ENCODE results near the gene P3H3.
A peak's percentile ranks its signal among the peaks of the same experiment; 100 is the strongest.
"Not testable (repeated sequence)": the region's sequence is repeated elsewhere in the genome, so short reads cannot be mapped to it uniquely, and the experiment has no call there.

P3H3 gene

DNA sequence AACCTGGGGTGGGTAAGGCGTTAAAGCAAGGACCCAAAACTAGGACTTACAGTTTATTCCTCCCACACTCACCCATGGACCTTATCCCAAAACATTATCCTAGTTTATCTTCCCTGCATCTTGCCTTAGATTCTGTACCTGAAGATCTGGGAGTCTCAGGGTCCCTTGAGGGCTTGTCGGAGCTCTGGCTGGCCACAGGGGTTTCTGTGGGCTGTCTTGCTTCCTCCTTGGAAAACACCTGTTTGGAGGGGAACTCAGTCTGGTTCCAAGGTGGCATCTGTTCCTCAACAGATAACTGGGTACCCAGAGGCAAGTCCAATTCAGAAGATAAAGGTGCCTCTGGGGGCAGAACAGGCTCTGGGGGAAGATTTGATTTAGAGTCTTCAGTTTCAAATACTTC lies 21.2 kb downstream of the P3H3 start:
- DNase-seq, result no peak

DNA sequence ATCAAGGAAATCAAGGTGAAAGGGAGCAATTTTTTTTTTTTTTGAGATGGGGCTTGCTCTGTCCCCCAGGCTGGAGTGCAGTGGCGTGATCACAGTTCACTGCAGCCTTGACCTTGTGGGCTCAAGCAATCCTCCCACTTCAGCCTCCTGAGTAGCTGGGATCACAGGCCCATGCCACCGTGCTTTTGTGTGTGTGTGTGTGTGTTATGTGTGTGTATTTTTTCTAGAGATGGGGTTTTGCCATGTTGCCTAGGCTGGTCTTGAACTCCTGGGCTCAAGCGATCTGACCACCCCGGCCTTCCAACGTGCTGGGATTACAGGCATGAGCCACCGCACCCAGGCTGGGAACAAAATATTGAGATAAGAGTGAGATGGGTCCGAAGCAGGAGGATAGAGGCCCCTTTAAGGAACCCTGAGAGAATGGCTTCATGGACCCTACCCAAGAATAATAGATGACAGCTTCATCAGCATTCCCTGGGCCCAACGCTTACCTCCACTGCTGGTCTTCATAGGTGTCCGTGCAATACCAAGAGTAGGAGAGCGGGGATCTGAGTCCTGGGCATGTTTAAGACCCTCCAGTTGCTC lies 21.9 kb downstream of the P3H3 start:
- no peak for DNase-seq

DNA sequence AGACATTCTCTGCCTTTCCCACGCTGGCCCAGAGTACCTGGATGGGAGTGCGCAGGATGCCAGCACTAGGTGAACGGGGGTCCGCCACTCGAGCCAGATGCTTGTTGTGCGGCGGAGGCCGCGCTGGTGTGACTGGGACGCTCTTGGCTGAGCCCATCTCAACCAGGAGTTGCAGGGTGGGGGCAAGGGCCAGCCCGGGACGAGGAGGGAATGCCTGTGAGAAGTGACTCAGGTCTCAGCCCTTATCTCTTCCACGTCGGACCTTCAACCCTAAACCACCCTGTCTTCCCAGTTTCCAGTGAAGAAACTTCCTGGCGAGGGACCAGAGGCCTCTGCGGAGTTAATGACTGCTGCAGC lies 22.6 kb downstream of the P3H3 start:
- no peak for DNase-seq

DNA sequence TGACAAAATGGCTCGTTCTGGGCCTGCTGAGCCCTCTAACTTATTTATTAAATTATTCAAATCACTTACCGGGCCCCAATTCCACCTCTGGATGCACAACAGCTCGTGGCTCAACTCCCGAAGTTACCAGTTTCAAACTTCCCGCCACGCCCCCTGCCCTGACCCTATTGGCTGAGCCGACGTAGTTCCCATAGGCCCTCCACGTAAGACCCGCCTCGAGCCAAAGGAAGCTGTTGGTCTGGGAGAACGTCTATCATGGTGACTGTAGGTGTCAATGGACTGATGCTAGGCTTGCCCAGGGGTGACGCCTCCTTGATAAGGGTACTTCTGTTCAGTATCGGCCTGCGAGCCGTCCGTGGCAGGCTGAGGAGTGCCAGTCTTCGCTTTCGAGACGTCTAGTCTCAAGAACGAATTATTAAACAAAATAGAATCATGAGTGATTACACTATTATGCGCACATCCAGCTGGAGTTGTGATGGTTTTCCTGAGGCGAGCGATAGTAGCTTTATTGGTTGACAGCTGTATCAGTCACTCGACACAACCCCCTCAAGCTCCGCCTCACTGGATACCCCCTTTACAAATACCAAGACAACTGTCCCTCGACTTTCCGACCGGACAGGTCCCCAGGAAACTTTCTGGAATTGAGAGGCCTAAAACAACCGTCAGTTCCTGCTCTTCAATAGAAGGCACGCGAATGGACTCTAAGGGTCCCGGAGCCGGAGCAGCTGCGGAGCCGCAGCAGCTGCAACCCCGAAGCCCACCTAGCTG lies 23.1 kb downstream of the P3H3 start, which contains the start of gene CDCA3:
CDCA3 (minus strand) TSS at position 134 of the 768 bp plus-strand sequence. CDS start 334 bp downstream, outside the sequence.
- DNase-seq, result peak; percentile 99

DNA sequence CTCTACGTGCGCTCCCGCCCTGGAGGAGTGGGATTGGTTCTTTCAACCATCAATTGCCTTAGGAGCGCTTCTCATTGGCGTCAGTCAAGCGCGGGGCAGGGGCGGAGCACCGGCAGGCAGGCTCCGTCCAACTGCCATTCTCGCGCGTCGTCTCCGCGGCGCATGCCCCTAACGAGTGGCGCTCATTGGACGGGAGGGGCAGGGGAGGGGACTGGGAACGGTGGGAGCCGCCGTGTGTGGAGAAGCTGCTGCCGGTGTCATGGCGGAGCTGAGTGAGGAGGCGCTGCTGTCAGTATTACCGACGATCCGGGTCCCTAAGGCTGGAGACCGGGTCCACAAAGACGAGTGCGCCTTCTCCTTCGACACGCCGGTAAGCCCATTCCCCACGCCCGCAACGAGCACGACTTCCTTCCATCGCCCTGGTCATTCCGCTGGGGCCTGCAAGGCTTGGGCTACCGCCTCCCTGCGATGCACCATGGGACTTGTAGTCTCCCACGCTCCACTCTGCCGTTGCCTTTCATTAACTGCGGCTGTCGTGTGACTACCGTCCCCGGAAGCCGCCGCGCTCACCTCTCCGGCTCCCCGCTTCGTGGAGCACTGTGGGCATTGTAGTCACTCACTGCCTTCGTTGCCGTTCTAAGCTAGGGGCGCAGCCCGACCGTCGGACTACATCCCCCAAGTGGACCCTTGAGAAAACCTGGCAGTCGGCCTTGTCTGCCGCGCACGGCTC lies 23.9 kb downstream of the P3H3 start, which contains the start of gene USP5:
USP5 (plus strand) TSS at position 230 of the 730 bp plus-strand sequence; CDS start at position 260, 30 bp downstream.
- peak; percentile 100 for DNase-seq

DNA sequence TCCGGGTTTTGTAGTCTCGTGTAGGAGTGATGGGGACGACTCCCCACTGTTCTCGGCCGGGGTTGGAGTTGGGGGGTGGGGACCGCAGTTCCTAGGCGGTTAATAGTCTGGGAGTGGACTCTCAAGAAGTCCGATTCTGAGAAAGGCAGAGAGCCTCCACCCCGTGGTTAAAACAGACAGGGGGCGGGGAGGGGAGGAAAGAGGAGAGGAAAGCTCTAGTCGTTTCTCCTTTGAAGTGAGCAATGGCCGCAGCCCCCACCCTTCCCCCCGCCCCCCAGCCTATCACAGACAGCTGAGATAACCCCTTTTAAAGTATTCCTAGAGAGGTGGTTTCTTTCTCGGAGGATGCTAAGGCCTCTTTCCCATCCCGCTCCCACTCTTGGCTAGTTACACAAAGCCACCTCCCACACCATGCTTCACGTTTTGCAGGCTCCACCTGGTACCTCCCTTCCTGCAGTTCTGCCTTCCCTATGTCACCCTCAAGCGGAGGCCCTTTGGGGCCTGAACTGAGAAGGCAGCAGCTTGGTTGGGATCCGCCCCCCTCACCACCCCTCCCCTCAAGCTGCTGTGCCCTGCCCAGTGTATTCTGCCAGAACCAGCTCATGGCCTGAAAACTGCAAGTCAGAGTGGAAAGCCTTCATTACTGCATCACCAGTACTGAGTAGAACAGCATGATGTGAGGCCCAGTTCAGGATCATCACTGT lies 24.6 kb downstream of the P3H3 start:
- DNase-seq, result peak; percentile 22

DNA sequence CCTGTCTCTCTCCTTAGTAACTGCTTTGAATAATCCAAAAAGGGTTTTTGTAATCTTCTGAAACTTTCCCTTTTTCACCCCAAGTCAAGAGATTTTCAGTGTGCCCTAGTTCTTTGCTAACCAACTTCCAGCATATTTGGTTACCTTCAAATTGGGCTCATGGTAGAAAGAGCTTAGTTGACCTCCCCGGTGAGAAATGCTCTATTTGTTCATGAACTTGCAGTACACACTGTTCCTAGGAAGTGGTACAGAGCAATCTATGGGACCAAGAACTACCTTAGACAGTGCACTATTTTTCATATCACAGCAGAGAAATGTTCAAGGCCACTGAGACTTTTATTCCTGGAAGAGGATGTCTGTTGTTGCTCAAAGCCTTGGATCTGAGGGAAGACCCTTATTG lies 25.4 kb downstream of the P3H3 start:
- no peak for DNase-seq

DNA sequence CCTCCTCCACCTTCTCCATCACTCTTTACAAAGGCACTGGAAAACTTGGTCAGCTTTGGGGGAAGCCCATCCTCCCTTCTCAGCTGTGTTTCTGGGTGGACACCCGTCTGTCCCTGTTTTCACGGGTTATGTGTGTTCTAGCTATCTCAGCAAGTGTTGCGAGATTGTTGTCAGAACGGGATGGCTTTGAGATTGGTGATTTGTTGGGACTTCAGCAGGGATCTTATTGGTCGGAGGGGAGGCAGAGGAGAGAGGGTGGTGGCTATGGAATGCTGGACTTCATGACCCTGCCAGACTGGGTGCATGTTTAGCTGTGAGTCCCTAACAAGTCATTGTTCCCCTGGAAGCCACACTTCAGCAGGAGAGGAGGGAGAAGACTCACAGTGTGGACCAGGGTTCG lies 25.8 kb downstream of the P3H3 start:
- DNase-seq, result no peak

DNA sequence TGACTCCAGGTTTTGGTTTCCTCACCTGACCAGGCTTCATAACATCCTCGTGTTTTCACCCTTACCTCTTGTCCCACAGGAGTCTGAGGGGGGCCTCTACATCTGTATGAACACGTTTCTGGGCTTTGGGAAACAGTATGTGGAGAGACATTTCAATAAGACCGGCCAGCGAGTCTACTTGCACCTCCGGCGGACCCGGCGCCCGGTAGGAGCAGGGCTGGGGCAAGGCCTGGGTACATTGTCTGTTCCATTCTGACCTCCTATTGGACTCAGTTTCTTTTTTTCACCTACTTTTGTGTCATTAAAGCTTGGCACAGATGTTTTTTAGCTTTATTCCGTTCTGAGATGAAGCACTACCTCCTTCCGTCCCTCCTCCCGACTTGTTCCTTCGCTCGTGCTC lies 27.1 kb downstream of the P3H3 start:
- DNase-seq, result no peak

DNA sequence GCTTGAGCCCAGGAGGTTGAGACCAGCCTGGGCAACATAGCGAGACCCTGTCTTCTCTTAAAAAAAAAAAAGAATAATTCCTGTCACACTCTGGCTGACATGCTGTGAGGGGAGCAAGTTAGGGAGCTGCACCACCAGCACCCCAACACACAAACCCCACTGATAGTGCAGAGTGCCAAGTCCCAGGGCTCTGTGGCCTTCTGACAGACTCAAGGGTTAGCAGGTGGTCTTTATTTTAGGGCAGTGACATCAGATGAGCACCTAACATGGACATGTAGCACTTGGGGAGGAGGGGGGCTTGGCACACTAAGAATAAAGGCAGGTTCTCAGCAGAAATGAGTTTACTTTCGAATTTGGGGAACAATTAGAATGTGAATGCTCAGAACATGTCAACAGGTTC lies 30.6 kb downstream of the P3H3 start:
- no peak for DNase-seq

DNA sequence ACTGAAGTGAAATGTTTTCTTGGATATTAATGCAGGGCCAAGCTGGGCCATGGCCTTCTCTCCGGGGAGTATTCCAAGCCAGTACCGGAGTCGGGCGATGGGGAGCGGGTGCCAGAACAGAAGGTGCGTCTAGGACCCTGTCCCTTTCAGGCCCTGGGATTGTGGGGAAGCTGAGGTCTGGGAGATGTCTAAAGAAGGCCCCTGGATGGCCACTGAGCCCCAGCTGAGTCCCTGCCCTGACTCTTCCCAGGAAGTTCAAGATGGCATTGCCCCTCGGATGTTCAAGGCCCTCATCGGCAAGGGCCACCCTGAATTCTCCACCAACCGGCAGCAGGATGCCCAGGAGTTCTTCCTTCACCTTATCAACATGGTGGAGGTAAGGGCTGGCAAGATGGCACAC lies 31.9 kb downstream of the P3H3 start:
- no peak for DNase-seq

DNA sequence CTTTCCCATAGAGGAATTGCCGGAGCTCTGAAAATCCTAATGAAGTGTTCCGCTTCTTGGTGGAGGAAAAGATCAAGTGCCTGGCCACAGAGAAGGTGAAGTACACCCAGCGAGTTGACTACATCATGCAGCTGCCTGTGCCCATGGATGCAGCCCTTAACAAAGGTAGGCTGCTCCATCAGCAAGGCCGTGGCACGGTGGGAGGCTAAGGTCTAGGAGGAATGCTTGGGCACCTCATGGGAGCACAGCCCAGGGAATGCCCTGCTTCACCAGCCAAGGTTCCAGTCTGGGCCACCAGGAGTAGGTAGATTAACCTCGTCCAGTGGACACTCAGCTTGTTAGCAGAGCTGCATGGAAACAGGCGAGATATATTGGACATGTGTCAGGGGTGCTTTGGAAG lies 32.7 kb downstream of the P3H3 start:
- no peak for DNase-seq

DNA sequence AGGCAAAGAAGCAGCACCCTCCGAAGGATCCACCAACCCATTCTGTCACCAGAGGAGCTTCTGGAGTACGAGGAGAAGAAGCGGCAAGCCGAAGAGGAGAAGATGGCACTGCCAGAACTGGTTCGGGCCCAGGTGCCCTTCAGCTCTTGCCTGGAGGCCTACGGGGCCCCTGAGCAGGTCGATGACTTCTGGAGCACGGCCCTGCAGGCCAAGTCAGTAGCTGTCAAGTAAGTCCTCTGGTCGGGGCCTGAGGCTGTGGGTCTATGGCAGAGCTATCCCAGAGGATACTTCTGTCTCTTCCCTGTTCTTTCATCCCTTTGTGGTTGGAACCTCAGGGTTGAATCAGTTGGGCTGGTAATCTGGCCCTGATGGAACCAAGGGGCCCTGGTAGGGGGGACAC lies 33.2 kb downstream of the P3H3 start:
- DNase-seq, result no peak

DNA sequence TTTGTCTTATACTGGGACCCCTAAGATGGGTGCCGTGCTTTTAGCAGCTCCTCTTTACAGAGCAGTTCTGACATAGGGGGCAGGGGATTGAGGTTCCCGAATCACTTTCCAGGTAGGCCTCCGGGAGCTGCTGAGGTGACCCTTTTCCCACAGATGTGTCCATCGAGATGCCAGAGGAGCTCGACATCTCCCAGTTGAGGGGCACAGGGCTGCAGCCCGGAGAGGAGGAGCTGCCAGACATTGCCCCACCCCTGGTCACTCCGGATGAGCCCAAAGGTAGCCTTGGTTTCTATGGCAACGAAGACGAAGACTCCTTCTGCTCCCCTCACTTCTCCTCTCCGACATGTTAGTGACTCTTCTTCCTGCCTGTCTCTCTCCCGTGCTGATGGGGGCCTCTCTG lies 34.8 kb downstream of the P3H3 start:
- no peak for DNase-seq

DNA sequence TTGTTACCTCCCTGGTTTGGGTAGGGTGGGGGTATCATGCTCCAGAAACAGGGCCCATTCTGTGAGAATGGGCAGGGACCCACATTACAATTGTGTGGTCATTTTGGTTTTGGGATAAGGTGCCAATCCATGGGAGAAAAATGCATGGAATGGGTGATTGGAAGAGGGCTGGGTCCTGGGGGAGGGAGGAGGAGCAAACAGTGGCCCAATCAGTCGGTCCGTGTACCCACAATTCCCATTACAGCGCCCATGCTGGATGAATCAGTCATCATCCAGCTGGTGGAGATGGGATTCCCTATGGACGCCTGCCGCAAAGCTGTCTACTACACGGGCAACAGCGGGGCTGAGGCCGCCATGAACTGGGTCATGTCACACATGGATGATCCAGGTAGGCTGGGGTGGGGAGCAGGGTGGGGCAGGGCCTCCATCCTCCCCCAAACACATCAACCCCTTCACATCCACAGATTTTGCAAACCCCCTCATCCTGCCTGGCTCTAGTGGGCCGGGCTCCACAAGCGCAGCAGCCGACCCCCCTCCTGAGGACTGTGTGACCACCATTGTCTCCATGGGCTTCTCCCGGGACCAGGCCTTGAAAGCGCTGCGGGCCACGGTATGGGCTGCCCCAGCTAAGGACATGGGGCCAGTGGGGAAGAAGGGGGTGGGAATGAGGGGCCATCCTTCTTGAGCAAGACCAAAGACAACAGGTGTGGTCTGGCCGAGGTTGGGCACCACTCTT lies 35.5 kb downstream of the P3H3 start:
- DNase-seq, result no peak

DNA sequence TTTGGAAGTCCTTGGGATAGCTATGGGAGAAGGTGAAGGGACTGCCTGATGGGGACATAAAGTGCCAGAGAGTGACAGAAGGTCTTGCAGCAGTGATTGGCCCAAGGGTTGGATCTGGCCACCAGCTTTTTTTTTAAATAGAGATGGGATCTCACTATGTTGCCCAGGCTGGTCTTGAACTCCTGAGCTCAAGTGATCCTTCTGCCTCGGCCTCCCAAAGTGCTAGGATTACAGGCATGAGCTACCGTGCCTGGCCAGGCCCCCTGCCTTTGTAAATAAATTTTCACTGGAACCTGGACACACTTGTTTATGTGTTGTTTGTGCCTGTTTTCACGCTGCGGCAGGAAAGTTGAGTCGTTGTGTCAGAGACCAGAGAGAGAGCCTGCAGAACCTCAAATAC lies 37.1 kb downstream of the P3H3 start:
- not testable (repeated sequence) for DNase-seq

DNA sequence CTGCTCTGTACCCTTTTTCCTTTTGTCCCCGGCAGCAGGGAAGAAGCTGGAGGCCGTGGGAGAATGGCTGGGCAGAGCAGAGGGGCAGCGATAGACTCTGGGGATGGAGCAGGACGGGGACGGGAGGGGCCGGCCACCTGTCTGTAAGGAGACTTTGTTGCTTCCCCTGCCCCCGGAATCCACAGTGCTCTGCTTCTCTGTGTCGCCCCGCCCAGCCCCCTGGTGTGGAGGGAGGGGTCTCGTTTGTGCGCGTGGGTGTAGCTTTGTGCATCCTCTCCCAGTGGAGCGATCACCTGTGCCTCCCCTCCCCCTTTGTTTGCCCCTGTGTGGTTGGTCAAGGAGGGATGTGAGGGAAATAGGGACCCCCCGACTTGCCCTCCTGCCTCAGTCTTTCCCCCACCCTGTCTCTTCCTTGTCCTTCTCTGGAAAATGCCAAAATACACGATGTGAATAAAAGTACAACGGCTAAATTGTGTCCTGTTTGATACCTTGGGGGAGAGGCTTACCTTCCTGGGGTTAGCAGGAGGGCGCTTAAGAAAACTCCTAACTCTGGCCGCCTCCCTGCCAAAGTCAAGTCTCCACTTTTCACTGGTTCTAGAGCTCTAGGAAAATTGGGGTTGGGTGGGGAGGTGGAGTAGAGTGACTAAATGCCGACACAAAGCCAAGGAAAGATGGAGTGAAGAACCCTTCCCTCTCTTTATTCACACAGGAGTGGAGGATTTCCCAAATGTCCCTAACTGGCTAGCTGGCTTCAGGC lies 38.1 kb downstream of the P3H3 start:
- DNase-seq, result no peak

DNA sequence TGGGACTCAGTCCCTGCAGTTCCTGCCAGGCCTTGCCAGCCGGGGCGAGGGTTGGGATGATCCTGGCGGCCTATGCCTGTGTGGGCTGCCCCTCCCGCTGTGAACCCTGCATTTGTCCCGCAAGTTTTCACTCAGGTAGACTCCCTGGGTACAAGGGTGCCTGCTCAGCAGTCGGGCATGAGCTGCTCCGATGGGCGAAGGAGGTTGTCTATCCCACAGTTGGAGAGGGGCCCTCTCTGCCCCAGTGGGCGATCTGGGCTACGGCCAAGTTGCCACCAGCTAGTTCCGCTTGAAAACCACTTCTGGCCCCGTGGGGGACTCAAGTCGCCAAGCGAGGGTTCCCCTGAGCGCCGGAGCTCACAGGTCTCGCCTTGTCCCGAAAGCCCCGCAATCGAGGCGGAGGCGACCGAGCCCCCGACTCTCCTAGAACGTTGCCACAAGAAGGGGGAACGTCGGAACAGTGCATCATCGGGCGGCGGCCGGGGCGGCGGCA lies 38.8 kb downstream of the P3H3 start:
- DNase-seq, result no peak

DNA sequence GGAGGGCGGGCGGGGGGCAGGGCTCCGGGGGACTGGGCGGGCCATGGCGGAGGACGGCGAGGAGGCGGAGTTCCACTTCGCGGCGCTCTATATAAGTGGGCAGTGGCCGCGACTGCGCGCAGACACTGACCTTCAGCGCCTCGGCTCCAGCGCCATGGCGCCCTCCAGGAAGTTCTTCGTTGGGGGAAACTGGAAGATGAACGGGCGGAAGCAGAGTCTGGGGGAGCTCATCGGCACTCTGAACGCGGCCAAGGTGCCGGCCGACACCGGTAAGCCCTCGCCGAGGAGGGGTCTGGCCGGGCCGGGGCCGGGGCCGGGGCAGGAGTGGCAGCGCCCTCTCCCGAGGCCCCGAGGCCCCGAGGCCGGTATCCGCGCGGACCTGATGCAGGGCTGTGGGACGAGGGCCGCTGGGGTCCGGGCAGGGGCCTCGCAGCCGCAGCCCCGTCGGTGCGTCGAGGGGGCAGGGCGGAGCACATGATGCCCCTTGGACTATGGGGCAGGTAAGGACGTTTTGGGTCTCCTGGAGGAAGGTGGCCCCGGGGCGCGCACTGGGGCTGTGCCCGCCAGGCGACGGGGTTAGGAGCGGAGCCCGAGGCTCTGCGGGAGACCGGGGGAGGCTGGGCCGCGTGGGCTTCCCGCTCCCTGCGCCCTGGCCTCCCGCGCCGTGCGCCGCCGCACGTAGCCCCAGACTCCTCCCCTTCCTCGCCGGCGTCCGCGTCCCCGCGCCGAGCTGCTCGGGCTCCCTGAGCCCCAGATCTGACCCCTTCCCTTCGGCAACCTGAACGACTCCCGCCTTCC lies 39.4 kb downstream of the P3H3 start, which contains the start of gene TPI1:
TPI1 (plus strand) TSS at position 119 of the 798 bp plus-strand sequence; CDS start at position 155, 36 bp downstream.
- peak; percentile 81 for DNase-seq

DNA sequence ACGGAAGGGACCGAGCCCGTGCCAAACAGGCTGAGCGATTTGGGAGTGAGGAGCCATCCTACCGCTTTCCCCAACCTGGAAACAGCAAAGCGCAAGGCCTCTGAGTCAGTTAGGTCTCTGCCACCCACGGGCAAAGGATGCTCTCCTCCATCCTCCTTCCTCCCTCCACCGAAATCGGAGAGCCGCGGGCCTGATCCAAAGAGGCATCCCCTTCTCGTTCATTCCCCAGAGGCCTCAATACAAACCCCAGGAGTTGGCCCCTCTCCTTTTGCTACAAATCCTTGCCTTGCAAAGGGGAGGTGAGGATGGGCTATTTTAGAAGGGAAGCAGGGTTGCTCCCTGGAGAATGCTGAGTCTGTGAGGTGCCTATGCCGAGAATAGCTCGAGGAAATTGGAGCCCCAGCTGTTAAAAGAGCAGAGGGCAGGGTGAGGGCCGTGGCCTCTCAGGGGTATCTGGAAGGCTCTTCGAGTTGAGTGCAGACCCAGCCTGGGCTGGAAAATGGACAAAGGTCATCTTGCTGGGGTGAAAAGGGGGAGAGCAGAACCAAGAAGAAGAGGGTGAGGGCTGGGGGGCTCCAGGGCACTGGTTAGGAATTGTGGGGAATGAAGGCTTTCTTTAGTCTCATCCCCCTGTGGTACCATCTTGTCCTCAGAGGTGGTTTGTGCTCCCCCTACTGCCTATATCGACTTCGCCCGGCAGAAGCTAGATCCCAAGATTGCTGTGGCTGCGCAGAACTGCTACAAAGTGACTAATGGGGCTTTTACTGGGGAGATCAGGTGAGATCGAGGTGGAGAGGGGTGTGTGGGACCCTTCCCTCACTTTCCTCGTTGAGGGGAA lies 40.2 kb downstream of the P3H3 start:
- DNase-seq, result peak; percentile 21

All from HCEC 1CT (cell line).